OCI-M2 (cell line): ENCODE measurements around the gene DLEC1.
"Not testable (repeated sequence)": the region's sequence is repeated elsewhere in the genome, so short reads cannot be mapped to it uniquely, and the experiment has no call there.

Experiments
- DNase-seq: peaks from one replicate; lab custom pipeline; 2025; ENCODE audit not compliant: unreplicated experiment; lab: John Stamatoyannopoulos, UW

The DLEC1 gene

DNA sequence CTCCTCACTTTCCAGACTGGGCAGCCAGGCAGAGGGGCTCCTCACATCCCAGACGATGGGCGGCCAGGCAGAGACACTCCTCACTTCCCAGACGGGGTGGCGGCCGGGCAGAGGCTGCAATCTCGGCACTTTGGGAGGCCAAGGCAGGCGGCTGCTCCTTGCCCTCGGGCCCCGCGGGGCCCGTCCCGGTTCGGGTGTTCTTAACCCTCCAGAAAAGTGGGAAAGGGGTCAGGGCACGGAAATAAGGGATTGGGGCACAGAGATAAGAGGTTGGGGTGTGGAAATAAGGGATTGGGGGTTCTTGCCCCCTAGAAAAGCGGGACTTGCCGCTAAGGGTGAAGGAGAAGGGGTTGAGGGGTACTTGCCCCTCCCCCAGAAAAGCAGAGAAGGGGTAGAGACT lies 43.3 kb downstream of the DLEC1 start:
- not testable (repeated sequence) for DNase-seq

DNA sequence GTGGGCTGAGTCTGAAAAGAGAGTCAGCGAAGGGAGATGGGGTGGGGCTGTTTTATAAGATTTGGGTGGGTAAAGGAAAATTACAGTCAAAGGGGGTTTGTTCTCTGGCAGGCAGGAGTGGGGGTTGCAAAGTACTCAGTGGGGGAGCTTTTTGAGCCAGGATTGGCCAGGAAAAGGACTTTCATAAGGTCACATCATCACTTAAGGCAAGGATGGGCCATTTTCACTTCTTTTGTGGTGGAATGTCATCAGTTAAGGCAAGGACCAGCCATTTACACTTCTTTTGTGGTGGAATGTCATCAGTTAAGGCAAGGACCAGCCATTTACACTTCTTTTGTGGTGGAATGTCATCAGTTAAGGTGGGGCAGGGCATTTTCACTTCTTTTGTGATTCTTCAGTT lies 44.2 kb downstream of the DLEC1 start:
- not testable (repeated sequence) for DNase-seq

GRCh38 chr3:38083871-38084333 lies 44.9 kb downstream of the DLEC1 start:
- no peak for DNase-seq

DNA sequence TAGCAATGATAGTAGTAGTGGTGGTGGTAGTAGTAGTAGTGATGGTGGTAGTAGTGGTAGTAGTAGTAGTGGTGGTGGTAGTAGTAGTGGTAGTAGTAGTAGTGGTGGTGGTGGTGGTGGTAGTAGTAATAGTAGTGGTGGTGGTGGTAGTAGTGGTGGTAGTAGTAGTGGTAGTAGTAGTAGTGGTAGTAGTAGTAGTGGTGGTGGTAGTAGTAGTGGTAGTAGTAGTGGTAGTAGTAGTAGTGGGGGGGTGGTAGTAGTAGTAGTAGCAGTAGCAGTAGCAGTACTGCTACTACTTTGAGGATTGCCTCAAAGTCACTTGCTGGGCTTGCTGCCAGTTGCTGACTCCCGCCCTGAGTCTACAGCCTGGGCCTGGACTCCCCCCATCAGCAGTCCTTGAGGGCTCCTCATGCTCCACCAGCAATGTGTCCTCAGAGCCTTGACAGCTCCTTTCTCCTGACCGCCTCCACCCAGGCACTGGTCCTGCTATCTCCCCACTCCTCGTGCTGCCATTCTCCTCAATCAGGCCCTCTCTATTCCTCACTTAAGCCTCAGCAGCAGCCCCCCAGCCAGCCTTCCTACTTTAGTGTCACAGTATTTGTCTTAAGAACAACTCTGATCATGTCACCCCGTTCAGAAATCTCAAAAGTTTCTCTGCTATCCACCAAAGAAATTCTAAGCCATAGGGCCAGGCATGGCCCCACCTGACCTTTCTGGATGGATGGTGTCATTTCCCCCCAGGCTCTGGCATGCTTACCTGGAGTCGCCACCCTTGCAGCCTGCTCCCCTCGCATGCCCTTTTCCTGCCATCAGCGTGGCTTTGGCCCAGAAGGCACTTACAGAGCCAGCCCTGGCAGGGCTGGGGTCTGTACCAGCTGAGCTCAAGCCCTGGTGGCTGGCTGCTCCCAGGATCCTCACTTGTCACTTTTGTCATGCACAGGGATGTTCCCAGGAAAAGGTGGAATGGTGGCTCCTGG lies 45.6 kb downstream of the DLEC1 start:
- DNase-seq, result no peak

GRCh38 chr3:38085311-38085942 lies 46.4 kb downstream of the DLEC1 start:
- no peak for DNase-seq

DNA sequence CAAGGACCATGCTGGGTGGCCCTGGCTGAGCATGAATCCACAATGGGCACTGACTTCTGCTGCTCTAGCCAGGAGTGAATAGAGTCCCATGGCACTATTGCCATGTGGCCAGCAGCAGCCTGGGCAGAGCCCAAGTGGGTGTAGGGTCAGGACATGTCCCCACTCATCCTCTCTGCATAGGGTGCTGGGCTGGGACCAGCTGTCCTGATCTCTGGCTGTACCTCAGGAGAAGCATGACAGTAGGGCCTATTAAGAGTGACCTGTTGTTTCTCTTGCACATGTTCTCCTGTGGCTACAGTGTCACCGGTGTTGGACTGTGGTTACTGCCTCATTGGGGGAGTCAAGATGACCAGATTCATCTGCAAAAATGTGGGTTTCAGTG lies 46.9 kb downstream of the DLEC1 start:
- DNase-seq, result no peak

- DNase-seq, result no peak
Observed at GRCh38 chr3:38086496-38086895, 47.5 kb downstream of the DLEC1 start.

- not testable (repeated sequence) for DNase-seq
Observed at GRCh38 chr3:38087278-38087677, 48.3 kb downstream of the DLEC1 start.

DNA sequence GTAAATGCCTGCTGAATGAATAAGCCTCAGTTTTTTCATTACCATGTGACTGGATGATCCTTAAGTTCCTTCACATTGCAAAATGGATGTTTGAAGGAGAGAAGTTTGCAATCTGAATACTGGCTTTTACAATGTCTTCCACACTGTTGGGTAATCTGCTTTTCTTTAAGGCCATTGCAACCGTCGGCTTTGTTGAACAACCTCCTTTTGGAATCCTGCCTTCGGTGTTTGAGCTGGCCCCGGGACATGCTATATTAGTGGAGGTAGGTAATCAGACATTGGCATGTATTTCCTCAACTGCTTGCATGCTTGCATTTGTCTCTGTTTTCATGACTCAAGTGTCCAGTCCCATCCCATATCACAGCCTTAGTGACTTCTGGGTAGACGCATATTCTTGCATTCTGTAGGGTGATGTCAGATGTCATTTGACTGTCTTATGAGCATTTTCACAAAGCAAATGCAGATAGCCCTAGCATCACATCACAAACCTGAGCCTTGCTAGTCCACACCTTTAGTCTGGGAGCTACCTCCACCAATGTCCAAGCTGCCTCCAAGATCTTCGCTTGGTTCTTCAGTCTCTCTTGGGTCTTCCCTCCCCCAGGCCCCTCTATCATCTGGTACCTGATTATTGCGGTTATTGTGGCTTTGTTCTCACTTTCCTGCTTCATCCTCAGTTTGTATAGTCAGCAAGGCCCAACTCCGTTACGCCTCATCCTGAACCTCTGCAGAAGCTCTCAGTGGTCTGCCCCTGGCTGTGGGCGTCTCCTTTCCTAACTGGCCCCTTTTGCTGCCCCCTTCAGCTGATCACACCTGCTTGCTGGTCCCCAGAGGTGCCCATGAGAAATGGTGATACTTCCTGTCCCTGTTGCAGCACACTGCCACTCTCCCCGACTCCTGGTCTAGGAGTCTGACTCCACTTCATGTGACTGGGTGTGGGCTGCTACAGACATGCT lies 49.4 kb downstream of the DLEC1 start:
- DNase-seq, result no peak

GRCh38 chr3:38089163-38089562 lies 50.2 kb downstream of the DLEC1 start:
- no peak for DNase-seq

DNA sequence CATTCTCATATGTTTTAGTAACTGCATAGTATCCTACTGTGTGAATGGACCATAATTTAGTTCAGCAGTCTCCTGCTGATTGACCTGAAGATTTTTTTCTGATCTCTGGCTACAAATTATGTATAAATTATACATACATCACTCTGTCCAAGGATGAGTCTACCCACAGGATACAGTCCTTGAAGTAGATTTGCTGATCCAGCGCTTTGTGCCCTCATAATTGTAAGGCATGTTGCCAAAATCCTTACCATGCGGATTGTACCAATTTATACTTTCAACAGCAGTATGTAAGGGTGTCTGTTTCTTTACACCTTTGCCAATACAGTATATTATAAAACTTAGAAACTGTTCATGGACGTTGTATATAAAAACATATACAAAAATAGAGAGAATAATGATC lies 51.4 kb downstream of the DLEC1 start:
- no peak for DNase-seq

DNA sequence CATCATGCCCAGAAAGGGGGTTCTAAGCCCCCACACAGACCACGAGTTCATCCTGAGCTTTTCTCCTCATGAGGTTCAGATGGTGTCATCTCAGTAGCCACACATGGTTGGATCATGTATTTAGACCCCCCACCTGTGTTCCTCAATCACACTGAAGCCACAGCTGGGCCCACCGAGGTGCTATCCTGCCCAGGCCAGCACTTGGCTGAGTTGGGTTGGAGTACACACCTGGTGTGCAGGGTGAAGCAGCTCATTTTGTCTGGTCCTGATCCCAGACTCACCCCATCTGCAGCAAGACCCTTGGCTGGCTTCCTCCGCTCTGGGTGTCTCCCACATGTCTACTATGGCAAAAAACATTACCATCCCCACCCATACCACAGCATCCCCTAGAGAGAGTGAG lies 56.0 kb downstream of the DLEC1 start:
- DNase-seq, result no peak

- DNase-seq, result no peak
Observed at GRCh38 chr3:38095669-38096483, 56.9 kb downstream of the DLEC1 start.

DNA sequence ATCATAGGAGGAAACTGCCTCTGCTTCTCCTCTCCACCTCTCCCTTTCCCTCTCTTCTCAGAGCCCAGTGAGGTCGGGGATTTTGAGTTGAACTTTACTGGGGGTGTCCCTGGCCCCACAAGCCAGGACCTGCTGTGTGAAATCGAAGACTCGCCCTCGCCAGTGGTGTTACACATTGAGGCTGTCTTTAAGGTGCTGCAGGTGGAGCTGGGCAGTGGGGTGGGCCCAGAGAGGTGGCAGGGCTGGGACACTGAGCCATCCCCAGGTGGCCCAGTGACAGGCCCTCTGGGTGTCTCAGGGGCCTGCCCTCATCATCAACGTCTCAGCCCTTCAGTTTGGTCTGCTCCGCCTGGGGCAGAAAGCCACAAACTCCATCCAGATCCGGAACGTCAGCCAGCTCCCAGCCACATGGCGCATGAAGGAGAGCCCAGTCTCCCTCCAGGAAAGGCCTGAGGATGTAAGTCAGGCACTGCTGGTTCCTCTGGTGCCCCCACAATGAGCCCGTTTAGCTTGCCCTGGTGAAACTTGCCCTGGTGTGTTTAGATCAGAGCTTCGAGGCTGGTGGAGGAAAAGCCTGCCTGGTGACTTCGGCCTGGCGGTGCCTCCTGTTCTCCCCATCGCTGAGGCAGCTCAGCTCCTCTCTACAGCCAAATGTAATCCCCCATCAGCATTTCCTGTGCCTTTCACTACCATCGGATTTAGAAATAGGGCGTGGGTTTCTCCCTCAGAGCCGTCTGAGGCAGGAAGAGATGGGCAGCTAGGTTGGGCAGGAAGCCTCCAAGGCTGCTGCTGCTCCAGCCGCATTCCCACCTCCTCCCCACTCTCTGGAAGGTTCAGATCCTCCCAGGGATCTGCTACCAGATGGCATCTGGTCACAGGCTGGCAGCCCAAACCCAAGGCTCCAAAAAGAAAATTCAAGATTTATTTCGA lies 58.7 kb downstream of the DLEC1 start:
- DNase-seq, result no peak

DNA sequence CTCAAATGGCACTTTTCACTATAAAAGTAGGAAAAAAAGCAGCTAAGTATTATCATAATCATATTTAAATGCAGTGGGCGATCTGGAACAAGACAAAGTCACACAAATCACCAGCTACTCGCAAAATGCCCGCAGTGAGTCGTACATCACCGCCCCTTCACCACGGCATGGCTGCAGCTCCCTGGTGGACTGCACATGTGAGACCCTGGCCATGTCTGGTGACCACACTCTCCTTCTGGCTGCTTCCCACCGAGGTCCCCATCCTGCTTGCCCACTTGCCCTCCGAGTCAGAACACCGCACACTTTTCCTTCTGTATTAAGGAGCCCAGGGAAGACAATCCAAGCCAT lies 59.3 kb downstream of the DLEC1 start:
- no peak for DNase-seq

- no peak for DNase-seq
Observed at GRCh38 chr3:38099518-38099917, 60.5 kb downstream of the DLEC1 start.

DNA sequence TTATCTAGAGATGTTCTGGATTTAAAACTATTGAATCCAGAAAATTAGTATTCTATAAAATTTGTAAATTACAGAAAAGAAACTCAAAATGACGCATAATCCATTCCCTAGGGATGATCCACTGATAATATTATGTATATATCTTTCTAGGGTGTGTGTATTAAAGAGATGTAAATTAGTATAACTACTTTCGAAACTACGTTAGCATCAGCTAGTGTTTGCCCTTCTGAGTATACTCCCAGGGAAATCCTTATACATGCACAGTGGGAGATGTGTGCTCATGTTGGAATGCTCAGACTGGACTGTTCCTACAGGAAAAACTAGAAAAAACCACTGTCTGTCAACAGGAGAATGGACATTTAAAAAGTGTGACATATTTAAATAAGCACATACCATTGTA lies 61.5 kb downstream of the DLEC1 start:
- DNase-seq, result no peak

DNA sequence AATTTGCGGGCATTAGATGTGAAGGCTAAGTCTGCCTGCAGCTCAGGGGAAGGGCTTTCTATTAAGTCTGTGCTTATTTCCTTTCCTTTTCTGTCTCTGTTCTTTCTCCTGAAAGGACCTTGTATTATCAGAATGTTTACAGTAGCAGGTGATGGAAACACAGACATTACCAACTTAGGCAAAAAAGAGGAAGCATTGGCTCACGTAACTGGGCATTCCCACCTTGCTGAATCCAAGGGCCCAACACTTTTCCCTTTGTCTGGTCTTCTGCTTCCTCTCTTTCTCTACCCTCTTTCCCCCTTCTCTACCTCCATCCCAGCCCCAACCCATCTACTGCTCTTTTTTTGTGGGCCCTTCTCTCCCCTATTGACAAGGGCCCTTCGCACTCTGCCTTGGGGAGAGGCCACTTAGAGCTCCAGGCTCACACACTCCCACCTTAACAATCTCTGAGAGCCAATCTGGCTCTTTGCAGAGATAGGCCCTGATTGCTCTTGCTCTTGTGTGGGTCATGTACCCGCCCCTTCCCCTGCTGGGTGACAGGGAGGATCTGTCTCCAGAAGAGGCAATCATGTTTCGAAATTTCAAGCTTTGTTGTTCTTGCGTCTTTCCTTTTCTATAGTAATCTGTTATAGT lies 62.9 kb downstream of the DLEC1 start:
- DNase-seq, result no peak

DNA sequence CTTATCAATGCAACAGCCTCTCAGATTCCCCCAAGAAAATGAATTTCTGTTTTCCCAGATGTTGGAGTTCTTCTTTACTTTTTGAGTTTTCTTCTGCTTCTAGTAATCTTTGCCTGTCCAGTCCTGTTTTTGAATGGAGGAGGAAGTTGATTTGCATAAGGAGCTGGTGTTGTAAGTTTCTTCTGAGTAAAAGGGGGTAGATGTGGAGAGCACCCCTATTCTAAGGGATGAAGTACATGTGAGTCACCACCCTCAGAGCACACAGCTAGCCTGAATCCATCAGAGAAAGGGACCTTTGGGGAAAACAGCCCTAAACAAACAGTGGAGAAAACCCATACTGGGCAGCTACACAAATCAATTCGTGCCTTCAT lies 63.4 kb downstream of the DLEC1 start:
- DNase-seq, result no peak
